Neural cell (in vitro differentiated cells): Measurements from ENCODE around the gene DNAJB6.

ENCODE experiments used
- CTCF ChIP-seq: fragments of 450-650 bp; IDR thresholded peaks from 2 replicates; pipeline ENCODE4 v1.5.1; 2014; ENCODE audit warnings: antibody characterized with exemption, mild to moderate bottlenecking, moderate library complexity; ENCODE audit not compliant: poor library complexity, severe bottlenecking
- REST ChIP-seq: IDR thresholded peaks from 2 replicates; pipeline ENCODE4 v1.6.1; 2012; ENCODE audit warnings: borderline replicate concordance

GRCh38 chr7:157445956-157446295 is 109.1 kb downstream of the DNAJB6 start:
- no peak for TF ChIP-seq REST
- TF ChIP-seq CTCF: no peak
